ENCODE data around the gene XPO6. TPM values are rescaled to one million over a fixed set of nuclear protein-coding genes. Genes with fewer than 3 reads are reported as not detected.

The XPO6 gene
- total RNA-seq, 1 experiment from 2014 or later = 106 TPM

DNA sequence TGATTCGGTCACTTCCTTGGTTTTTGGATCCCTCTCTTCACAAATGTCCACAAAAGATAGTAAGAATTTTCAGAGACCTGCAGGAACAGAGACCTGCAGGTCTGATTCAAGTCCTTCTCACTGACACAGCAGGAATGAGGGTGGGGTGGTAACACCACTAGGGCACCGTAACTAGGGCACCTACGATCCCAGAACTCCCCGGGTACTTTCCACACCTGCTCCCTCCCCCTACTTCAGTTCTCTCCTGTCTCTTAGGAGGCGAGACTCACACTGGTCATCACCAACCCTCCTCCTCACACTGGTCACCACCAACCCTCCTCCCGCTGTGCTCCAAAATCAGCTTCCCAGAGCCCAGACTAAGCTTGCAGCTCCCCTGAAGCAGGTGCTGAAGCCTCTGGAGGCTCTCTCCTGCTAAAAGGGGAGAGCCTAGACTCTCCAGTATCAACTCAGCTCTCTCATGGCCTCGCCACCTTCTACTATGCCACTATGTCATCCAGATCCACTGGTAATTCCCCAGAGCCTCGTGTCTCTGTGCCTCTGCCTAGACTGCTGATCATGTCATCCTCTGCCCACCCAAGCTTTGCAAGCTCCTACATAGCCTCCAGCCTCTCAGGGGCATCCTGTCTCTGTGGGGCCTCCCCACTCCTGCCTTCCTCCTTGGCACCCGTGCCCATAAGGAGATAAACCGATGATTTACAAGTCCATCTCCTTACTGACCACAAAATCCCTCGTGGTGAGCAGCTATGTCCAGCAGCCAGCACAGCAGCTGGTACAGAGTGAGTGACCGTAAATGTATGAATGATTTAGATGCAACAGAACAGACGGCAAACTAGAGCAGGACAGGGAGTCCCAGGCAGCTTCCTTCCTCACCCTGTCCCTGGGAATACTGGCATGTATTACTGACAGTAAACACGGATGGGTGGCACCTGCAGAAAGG lies 84.8 kb downstream of the XPO6 start:
- H3F3A ChIP-seq (ENCODE audit: low read length, unreplicated experiment) = no peaks in the 10 kb centered on the region
- no peaks in the 10 kb centered on the region for H3K79me2 ChIP-seq (ENCODE audit: low read length)
- no peak for DNase-seq
- POLR2A ChIA-PET (ENCODE audit: unreplicated experiment) = no interaction called here
- no peak overlapping the region for H3K4me3 ChIP-seq (ENCODE audit: low read length)
- no peak overlapping the region for H2AFZ ChIP-seq (ENCODE audit: low read length)
- ATAC-seq = no peak
- H3K4me1 ChIP-seq (ENCODE audit: insufficient read depth, low read length) = no peaks in the 10 kb centered on the region
- H3K9ac ChIP-seq (ENCODE audit: low read length) = no peak overlapping the region
- H4K20me1 ChIP-seq (ENCODE audit: low read length) = no peaks in the 10 kb centered on the region
- no peak overlapping the region for H3K27ac ChIP-seq (ENCODE audit: low read length)
- H3K27me3 ChIP-seq (ENCODE audit: low read length) = no peaks in the 10 kb centered on the region
- peaks cover 26% of the 10 kb centered on the region for H3K36me3 ChIP-seq (ENCODE audit: low read depth, low read length)
- H3K9me2 ChIP-seq (replicated peaks; ENCODE audit: low read length) = no peaks in the 10 kb centered on the region
- CTCF ChIA-PET = no interaction called here
- no peak for TF ChIP-seq EZH2phosphoT487 (IDR thresholded peaks at IDR 0.05; ENCODE audit: borderline replicate concordance, low read length)
- TF ChIP-seq, protein P1, sequence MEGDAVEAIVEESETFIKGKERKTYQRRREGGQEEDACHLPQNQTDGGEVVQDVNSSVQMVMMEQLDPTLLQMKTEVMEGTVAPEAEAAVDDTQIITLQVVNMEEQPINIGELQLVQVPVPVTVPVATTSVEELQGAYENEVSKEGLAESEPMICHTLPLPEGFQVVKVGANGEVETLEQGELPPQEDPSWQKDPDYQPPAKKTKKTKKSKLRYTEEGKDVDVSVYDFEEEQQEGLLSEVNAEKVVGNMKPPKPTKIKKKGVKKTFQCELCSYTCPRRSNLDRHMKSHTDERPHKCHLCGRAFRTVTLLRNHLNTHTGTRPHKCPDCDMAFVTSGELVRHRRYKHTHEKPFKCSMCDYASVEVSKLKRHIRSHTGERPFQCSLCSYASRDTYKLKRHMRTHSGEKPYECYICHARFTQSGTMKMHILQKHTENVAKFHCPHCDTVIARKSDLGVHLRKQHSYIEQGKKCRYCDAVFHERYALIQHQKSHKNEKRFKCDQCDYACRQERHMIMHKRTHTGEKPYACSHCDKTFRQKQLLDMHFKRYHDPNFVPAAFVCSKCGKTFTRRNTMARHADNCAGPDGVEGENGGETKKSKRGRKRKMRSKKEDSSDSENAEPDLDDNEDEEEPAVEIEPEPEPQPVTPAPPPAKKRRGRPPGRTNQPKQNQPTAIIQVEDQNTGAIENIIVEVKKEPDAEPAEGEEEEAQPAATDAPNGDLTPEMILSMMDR (conservative IDR thresholded peaks at IDR 0.05; ENCODE audit: low read depth, low read length) = no peak
- no peak for TF ChIP-seq EZH2 (IDR thresholded peaks at IDR 0.05; ENCODE audit: low read length, unreplicated experiment)
- intact Hi-C loops (cut with micrococcal nuclease) = no loop called here
- H3K4me2 ChIP-seq (ENCODE audit: low read length) = no peak overlapping the region
- no peaks in the 10 kb centered on the region for H3K9me3 ChIP-seq (ENCODE audit: low read length)
- no TSS peak for BruUV-seq (replicated peaks)

DNA sequence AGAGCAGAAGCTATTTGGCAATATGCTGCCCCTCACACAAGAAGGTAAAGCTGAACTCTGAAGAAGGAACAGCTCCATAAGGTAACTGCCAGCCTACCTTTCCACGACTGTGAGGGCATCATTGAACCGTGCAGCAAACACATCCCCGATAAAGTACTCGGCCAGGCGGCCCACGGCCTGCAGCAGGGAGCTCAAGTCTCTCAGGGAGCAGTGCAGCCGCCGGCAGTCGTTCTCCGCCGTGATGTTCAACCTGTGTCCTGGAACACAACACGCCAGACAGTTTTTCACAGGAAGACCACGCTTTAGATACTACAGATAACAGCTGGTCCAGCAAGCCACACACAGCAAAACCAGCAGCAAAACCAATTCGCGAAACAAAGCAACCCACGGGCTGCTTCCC lies 86.2 kb downstream of the XPO6 start:
- no peaks in the 10 kb centered on the region for H3K79me2 ChIP-seq (ENCODE audit: low read length)
- no peak overlapping the region for H3K27ac ChIP-seq (ENCODE audit: low read length)
- no TSS peak for BruUV-seq (replicated peaks)
- H3K4me3 ChIP-seq (ENCODE audit: low read length) = no peak overlapping the region
- H2AFZ ChIP-seq (ENCODE audit: low read length) = no peak overlapping the region
- H3K27me3 ChIP-seq (ENCODE audit: low read length) = no peaks in the 10 kb centered on the region
- H3K9ac ChIP-seq (ENCODE audit: low read length) = no peak overlapping the region
- no peak for DNase-seq
- H3K9me3 ChIP-seq (ENCODE audit: low read length) = no peaks in the 10 kb centered on the region
- intact Hi-C loops (cut with micrococcal nuclease) = no loop called here
- H3K9me2 ChIP-seq (replicated peaks; ENCODE audit: low read length) = no peaks in the 10 kb centered on the region
- ATAC-seq = no peak
- H3K4me1 ChIP-seq (ENCODE audit: insufficient read depth, low read length) = no peaks in the 10 kb centered on the region
- no peaks in the 10 kb centered on the region for H3F3A ChIP-seq (ENCODE audit: low read length, unreplicated experiment)
- H3K4me2 ChIP-seq (ENCODE audit: low read length) = no peak overlapping the region
- no peaks in the 10 kb centered on the region for H4K20me1 ChIP-seq (ENCODE audit: low read length)
- ChIA-PET POLR2A (ENCODE audit: unreplicated experiment) (no interaction called here), CTCF (no interaction called here)
- no peak for TF ChIP-seq EZH2 (IDR thresholded peaks at IDR 0.05; ENCODE audit: low read length, unreplicated experiment)
- TF ChIP-seq EZH2phosphoT487 (IDR thresholded peaks at IDR 0.05; ENCODE audit: borderline replicate concordance, low read length) = no peak
- TF ChIP-seq, protein P1 (conservative IDR thresholded peaks at IDR 0.05; ENCODE audit: low read depth, low read length) = no peak
- H3K36me3 ChIP-seq (ENCODE audit: low read depth, low read length) = peaks cover 27% of the 10 kb centered on the region

DNA sequence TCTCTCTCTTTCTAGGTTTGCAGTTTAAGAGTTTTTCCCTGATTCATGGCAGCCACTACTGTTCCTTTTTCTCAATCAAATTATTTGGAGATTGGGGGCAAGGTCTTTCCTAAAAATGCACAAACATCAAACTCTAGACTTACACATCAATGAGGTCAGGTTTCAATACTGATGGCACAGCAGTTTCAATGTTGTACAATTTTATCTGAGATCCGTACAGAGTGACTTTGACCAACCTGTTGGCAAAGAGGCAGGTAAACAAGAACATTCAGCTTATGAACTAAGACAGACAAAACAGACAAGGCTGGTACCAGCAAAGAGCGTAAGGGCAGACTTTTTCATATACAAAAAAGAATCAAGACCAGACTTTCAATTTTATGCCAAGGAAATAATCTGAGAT lies 90.2 kb downstream of the XPO6 start:
- no peak overlapping the region for H3K4me2 ChIP-seq (ENCODE audit: low read length)
- no peaks in the 10 kb centered on the region for H3K79me2 ChIP-seq (ENCODE audit: low read length)
- no peaks in the 10 kb centered on the region for H3K4me1 ChIP-seq (ENCODE audit: insufficient read depth, low read length)
- H2AFZ ChIP-seq (ENCODE audit: low read length) = no peak overlapping the region
- H3F3A ChIP-seq (ENCODE audit: low read length, unreplicated experiment) = no peaks in the 10 kb centered on the region
- no peak for DNase-seq
- no peaks in the 10 kb centered on the region for H3K9me3 ChIP-seq (ENCODE audit: low read length)
- no peak for ATAC-seq
- no peak overlapping the region for H3K9ac ChIP-seq (ENCODE audit: low read length)
- ChIA-PET POLR2A (ENCODE audit: unreplicated experiment) (no interaction called here), CTCF (no interaction called here)
- no peaks in the 10 kb centered on the region for H3K9me2 ChIP-seq (replicated peaks; ENCODE audit: low read length)
- intact Hi-C loops (cut with micrococcal nuclease) = no loop called here
- no peak overlapping the region for H3K4me3 ChIP-seq (ENCODE audit: low read length)
- no TSS peak for BruUV-seq (replicated peaks)
- no peak overlapping the region for H3K27ac ChIP-seq (ENCODE audit: low read length)
- peaks cover 34% of the 10 kb centered on the region for H3K36me3 ChIP-seq (ENCODE audit: low read depth, low read length)
- no peaks in the 10 kb centered on the region for H4K20me1 ChIP-seq (ENCODE audit: low read length)
- no peaks in the 10 kb centered on the region for H3K27me3 ChIP-seq (ENCODE audit: low read length)
- TF ChIP-seq EZH2 (IDR thresholded peaks at IDR 0.05; ENCODE audit: low read length, unreplicated experiment) = no peak
- TF ChIP-seq EZH2phosphoT487 (IDR thresholded peaks at IDR 0.05; ENCODE audit: borderline replicate concordance, low read length) = no peak
- TF ChIP-seq, protein P1 (conservative IDR thresholded peaks at IDR 0.05; ENCODE audit: low read depth, low read length) = no peak

Measured in PC-3 (cell line).